Upper lobe of left lung (tissue), 4 donors: ENCODE measurements around the gene UBE2I.

Source experiments
- EP300 ChIP-seq, 4 donors: sonication (generic); formaldehyde crosslinking; IDR thresholded peaks; one replicate each; pipeline ENCODE4 v1.5.1; 2017; ENCODE audit warnings: antibody characterized with exemption in 4 of 4, control low read depth in 2 of 4
- POLR2A ChIP-seq, 4 donors: fragments of 450-650 bp; IDR thresholded peaks; one replicate each; pipeline ENCODE4 v1.5.1; 2016 to 2017; ENCODE audit warnings: antibody characterized with exemption in 4 of 4, mild to moderate bottlenecking in 2 of 4
- POLR2AphosphoS5 ChIP-seq, 2 donors: sonication (generic); formaldehyde crosslinking; IDR thresholded peaks; one replicate each; pipeline ENCODE4 v1.5.1; 2017; ENCODE audit warnings: antibody characterized with exemption in 2 of 2
- TF ChIP-seq, protein P1 (sequence below), 6 experiments: fragments of 450-650 bp in 4 of 6; fragments of 200-600 bp in 2 of 6; sonication (generic) in 2 of 6; IDR thresholded peaks; one replicate each; pipeline ENCODE4 v1.5.1; 2016 to 2019; ENCODE audit warnings: antibody characterized with exemption in 6 of 6

DNA sequence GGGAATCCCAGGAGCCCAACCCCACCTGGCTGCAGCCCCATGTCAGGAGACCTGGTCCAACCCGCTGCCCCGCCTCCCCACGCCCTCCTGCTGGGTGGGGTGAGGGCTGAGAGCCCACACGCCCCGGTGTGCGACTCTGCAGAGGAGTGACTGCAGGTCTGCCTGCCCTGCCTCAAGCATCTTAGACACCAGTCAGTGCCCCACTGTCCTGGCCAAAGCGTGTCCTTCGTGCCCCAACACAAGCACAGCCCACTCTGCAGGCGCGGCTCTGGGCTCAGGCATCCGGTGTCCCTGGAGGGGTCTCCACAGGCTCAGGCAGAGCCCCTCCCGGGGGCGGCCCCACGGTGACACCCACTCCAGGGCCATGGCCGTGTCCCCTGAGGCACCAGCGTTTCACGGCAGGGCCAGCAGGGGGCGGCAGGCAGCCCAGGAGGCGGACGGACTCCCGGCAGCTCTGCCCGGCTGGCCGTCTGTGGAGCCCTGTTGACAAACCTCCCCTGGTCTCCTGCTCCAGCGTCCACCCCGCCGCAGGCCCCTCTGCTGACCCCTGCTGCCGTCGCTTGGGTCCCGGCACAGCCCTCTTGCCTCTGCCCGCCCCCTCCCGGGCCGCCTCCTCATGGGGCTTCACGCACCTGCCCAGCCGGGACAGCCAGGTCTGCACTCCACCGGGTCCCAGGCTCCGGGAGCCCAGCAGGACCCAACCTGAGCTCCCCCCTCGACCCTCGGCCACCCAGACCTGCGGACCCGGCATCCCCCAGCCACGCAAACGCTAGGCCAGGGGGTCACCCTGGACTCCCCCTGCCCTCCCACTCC is 8.6 kb upstream of the UBE2I start:
- TF ChIP-seq, protein P1, sequence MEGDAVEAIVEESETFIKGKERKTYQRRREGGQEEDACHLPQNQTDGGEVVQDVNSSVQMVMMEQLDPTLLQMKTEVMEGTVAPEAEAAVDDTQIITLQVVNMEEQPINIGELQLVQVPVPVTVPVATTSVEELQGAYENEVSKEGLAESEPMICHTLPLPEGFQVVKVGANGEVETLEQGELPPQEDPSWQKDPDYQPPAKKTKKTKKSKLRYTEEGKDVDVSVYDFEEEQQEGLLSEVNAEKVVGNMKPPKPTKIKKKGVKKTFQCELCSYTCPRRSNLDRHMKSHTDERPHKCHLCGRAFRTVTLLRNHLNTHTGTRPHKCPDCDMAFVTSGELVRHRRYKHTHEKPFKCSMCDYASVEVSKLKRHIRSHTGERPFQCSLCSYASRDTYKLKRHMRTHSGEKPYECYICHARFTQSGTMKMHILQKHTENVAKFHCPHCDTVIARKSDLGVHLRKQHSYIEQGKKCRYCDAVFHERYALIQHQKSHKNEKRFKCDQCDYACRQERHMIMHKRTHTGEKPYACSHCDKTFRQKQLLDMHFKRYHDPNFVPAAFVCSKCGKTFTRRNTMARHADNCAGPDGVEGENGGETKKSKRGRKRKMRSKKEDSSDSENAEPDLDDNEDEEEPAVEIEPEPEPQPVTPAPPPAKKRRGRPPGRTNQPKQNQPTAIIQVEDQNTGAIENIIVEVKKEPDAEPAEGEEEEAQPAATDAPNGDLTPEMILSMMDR (IDR thresholded peaks at IDR 0.05): peak; percentile 86 to 94 (median 90)
- TF ChIP-seq POLR2A (IDR thresholded peaks at IDR 0.05) (no peak), EP300 (IDR thresholded peaks at IDR 0.05) (no peak), POLR2AphosphoS5 (IDR thresholded peaks at IDR 0.05) (no peak)
